HG02840 (cell line): Measurements from ENCODE around the gene COX6A2.
"Not testable (repeated sequence)": the region's sequence is repeated elsewhere in the genome, so short reads cannot be mapped to it uniquely, and the experiment has no call there.

ENCODE experiments used
- ATAC-seq: cut with Tn5 transposase; IDR thresholded peaks from one replicate; pipeline ENCODE4 v1.9.1; 2021; ENCODE audit warnings: mild to moderate bottlenecking, moderate library complexity, moderate number of reproducible peaks; ENCODE audit not compliant: unreplicated experiment, low FRiP score

Gene COX6A2

DNA sequence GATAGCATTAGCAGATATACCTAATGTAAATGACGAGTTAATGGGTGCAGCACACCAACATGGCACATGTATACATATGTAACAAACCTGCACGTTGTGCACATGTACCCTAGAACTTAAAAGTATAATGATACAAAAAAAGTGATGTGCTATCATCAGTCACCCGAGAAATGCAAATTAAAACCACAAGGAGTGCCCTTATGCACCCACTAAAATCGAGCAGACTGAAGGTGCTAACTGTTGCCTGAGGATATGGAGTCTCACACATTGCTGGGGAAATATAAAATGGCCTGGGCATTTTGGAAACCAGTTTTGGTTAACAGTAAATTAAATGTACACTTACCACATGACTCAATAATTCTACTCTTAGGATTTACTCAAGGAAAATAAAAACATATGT is 10.9 kb upstream of the COX6A2 start:
- not testable (repeated sequence) for ATAC-seq

- no peak for ATAC-seq
Observed at GRCh38 chr16:31438414-31438813, 10.3 kb upstream of the COX6A2 start.

DNA sequence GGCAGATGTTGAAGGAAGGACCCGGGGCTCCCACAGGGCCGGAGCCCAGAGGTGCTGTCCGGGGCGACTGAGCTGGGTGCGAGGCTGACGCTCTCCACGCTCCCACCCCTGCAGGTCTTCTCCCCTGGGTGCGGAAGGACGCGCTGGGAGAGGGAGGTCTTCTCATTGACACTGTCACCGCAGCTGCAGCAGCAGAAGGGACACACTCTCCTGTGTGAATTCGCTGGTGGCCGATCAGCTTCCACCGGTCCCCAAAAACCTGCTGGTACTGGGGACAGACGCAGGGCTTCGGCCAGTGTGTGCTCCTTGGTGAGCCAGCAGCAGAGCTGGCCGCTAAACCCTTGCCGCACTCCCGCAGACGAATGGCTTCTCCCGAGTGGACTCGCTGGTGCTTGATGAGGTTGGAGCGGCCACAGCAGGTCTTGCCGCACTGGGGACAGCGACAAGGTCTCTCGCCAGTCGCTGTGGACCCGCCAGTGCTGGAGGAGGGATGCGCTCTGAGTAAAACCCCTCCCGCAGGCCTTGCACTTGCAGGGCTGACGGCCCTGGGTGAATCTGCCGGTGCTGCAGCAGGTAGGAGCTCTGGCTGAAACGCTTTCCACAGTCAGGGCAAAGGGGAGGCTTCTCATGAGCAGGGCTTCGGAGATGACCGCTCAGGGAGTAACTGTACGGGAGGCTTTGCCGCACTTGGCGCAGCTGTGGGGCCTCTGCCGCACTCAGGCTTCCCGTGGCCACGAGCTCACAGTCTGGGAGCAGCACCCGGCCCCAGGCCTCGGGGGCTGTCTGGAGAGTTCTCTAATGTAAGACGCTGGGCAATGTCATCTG is 8.3 kb upstream of the COX6A2 start:
- ATAC-seq: no peak

DNA sequence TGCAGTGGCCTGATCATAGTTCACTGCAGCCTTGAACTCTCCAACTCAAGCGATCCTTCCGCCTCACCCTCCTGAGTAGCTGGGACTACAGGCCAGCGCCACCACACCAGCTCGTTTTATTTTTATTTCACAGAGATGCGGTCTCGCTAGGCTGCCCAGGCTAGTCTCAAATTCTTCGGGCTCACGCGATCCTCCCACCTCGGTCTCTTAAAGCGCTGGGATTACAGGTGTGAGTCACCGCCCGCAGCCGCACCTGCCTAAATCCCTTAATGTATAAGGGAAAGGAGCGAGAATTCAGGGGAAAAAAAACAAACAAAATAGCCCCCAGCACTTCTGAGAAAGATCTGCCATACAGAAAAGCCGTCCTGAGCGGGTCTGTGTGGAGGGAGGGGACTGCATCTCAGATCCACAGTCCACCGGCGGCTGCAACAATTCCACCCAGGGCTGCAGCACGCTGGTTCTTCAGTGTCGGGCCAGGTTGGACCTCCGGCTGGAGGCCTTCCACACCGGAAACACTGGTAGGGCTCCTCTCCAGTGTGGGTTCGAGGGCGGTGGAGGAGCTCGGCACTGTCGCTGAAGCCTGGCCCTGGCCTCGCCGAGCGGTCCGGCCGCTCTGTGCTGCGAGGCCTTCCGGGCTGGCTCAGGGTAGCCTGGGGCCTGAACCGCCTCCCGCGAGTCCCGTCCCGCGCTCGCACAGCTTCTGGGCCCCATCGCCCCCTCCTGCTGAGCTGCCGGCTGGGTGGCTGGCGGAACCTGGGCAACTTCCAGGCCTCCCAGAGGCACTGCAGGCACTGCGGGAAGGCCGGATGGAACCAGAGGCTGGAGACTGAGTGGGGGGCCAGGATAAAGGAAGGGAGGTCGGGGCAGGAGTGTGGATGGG is 7.4 kb upstream of the COX6A2 start:
- no peak for ATAC-seq

DNA sequence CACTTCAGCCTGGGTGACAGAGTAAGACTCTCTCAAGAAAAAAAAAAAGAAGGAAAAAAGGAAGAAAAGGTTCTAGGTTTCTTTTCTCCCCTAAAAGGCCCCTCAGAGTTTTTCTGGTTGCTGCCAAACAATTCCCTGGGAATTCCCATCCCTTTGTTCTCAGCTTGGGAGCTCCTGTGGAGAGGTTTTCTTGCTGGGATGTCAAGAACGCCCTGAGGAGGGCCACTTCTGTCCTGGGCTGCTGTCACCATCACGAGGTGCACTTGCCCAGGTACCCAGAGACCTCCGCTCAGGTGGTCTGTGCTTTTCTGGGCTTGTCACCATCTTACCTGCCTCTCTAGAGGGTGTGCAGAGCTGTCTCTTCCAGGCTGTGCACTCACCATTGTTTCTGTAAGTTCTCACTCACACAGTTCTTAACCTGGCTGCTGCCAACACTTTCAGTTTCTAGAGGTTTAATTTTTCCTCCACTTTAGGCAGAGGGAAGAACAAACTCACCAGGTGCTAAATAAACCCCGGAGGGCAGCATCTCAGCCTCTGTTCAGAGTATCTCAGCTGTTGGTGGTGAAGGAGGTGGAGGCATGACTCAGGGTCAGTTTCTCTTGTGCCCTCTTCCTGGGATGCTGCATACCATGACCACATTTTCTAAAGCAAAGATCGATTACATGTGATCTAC is 2.4 kb upstream of the COX6A2 start:
- no peak for ATAC-seq

DNA sequence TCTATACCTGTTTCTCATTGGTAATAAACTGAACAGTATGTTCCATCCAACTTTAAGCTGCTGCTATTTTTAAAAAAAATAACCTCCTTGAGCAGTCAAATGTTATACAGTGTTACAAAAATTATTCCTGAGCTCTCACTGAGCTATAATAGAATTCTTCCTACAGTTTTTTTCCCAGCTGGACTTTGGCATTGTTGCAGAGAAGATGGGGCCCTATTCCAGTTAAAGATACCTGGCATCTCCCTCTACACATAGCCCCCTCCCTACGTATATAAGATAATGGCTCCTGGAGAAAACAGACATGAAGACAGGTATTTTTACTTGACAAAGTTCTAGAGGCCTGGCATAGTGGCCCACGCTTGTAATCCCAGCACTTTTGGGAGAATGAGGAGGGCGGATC is 1.6 kb upstream of the COX6A2 start:
- ATAC-seq: no peak

DNA sequence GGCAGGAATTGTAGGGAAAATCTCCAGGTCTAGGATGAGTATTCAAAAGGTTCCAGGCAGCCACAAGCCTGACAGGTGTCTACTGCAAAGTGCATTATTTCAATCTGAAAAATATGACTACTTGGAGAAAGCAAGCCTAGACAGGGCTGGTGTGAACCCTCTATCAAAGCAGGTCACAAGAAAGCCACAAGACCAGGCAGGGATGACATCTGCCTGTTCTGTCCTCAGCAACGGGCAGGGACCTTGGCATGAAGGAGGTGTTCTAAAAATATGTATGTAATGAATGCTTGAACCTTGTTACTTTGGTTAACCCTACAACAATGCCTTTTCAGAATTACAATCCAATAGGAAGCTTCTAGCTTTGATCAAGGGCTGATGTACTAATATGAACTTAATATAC is 1.2 kb upstream of the COX6A2 start:
- no peak for ATAC-seq

DNA sequence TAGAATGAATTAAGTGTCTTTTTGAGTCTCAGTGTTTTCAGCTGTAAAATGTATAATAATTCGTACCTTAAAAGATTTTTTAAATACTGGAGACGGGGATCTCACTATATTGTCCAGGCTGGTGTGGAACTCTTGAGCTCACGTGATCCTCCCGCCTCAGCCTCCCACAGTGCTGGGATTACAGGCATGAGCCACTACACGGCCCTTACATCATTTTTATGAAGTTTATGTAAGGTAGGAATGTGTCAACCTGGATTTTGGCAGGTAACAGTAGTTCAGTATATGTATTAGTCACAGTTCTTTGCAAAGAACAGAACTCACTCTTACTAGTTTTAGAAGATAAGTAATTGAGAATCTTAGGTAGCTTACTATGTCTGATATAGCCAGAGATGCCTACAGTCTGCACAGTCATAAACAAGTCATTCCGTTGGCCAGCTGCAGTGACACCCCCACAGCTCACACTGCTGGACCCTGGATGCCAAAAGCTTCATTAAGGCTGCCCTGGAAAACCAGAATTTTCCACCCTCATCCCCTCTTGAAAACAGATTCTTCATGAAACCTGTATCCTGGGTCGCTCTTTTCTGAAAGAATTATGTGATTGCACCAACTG is 583 bp upstream of the COX6A2 start:
- ATAC-seq: no peak

DNA sequence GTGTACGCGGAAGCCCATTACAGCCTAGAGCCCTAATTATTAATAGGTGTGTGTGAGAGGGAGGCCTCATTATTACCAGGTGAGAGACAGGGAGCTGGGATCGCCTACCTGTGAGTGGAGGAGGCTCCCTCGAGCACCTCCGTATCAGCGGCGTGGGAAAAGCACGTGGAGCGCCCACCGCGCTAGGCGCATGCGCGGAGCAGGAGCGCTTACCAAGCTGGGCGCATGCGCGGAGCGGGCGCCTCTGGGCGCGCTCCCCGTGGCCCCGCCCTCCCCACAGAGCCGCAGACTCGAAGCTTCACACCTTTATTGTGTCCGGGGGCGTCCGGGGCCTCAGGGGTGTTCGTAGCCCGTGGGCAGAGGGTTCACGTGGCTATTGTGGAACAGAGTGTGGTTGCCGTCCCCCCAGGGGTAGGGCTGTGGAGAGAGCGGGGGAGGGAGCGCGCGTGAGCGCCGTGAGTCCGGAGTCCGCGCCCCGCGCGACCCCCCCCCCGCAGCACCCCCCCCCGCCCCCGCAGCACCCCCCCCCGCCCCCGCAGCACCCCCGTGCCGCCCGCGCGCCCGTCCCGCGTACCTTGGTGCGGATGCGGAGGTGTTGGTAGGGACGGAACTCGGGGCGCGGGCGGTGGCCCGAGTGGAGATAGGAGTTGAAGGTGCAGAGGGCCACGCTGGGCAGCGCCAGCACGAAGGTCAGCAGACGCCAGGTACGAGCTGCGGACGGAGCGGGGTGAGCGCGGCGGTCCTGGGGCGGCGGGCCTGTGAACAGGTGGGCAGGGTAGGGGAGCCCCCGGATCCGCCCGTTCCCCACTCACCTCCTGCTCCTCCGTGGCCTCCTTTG is 500 bp downstream of the COX6A2 start:
- no peak for ATAC-seq

DNA sequence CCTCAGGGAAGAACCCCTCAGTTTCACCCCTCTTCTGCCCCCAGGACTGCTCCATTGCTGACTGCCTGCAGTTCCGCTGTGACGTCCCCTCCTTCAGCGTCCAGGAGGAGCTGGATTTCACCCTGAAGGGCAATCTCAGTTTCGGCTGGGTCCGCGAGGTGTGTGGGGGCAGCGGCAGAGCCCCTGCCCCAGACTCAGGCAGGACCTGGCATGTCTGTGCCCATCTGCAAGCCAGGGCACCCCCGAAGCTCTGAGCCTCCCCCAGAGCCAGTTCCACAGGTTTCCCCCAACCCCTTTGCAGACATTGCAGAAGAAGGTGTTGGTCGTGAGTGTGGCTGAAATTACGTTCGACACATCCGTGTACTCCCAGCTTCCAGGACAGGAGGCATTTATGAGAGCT is 4.4 kb downstream of the COX6A2 start:
- ATAC-seq: no peak

DNA sequence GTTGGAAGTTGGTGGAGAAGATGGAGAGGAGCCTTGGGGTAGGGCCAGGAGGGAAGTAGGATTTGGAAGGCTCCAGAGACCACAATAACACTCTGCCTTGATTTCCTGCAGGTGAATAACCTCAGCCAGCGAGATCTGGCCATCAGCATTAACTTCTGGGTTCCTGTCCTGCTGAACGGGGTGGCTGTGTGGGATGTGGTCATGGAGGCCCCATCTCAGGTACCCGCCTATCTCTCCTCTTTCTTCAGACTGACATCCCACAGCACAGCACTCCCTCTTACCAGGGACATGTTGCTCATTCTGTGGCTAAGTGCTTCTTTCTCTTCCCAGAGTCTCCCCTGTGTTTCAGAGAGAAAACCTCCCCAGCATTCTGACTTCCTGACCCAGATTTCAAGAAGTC is 4.9 kb downstream of the COX6A2 start:
- ATAC-seq: no peak

- ATAC-seq: no peak
Observed at GRCh38 chr16:31421587-31421986, 6.6 kb downstream of the COX6A2 start.

DNA sequence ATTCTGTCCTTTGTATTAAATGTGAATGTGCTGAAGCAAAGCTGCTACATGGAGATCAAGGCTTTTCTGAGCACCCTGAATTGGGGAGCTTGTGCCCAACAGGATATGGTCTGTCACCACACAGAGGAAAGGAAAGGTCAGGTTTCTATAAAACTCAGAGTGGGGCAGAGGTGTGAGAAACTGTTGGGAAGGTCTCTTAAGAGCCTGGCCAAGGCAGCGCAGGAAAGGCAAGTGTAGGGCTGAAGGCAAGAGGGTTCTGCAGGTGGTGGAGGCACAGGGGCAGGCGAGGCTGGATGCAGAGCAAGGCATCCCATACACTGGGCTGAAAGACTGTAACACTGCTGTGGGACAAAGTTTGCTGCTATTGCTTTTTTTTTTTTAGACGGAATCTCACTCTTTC is 8.1 kb downstream of the COX6A2 start:
- ATAC-seq: no peak

GRCh38 chr16:31417916-31418315 is 10.2 kb downstream of the COX6A2 start:
- no peak for ATAC-seq

- not testable (repeated sequence) for ATAC-seq
Observed at GRCh38 chr16:31417036-31417435, 11.1 kb downstream of the COX6A2 start.

GRCh38 chr16:31416371-31416770 is 11.8 kb downstream of the COX6A2 start:
- no peak for ATAC-seq

GRCh38 chr16:31414706-31415105 is 13.5 kb downstream of the COX6A2 start:
- no peak for ATAC-seq

DNA sequence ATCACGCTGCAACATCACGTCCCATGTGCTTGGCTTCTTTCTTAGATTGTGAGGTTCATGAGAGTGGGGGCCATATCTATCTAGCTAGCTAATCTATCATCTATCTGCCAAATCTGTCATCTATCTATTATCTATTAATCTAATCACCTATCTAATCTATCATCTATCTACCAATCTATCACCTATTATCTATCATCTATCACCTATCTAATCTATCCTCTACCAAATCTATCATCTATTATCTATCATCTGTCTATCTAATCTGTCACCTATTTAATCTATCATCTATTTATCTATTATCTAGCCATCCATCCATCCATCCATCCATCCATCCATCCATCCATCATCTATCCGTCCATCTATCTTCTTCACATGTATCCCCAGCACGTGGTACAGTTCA is 14.2 kb downstream of the COX6A2 start:
- ATAC-seq: no peak

- ATAC-seq: no peak
Observed at GRCh38 chr16:31413381-31413780, 14.8 kb downstream of the COX6A2 start.

DNA sequence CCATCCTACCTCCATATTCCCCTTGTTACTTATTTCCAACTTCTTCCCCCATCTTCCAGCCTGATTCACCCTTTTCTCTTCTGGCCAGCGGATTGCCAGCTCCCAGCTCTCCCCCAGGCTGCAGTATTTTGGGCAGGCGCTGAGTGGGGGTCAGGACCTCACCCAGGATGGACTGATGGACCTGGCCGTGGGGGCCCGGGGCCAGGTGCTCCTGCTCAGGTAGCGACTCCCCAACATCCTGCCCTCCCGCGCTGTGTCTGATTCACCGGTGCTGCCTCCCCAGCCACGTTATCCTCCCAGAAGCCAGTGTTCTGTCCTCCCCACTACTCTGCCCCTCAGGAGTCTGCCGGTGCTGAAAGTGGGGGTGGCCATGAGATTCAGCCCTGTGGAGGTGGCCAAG is 15.4 kb downstream of the COX6A2 start:
- ATAC-seq: no peak
